Kidney glomerular epithelial cell (primary cell): ENCODE results near the gene MACROD2.
"Not testable (repeated sequence)": the region's sequence is repeated elsewhere in the genome, so short reads cannot be mapped to it uniquely, and the experiment has no call there.

ENCODE experiments used
- DNase-seq: peaks from one replicate; lab custom pipeline; 2025; lab: John Stamatoyannopoulos, UW

MACROD2 gene

GRCh38 chr20:14955399-14955798, 960.1 kb downstream of the MACROD2 start:
- DNase-seq, result no peak

- DNase-seq, result no peak
These were observed 960.7 kb downstream of the MACROD2 start for GRCh38 chr20:14956026-14956425.

- DNase-seq, result no peak
These were observed 961.2 kb downstream of the MACROD2 start for GRCh38 chr20:14956538-14956937.

- no peak for DNase-seq
These were observed 962.1 kb downstream of the MACROD2 start for GRCh38 chr20:14957402-14957801.

- no peak for DNase-seq
These were observed 963.3 kb downstream of the MACROD2 start for GRCh38 chr20:14958626-14959025.

GRCh38 chr20:14959506-14960475, 964.5 kb downstream of the MACROD2 start:
- DNase-seq, result no peak

- no peak for DNase-seq
These were observed 965.5 kb downstream of the MACROD2 start for GRCh38 chr20:14960831-14961230.

GRCh38 chr20:14963262-14963663, 967.9 kb downstream of the MACROD2 start:
- DNase-seq, result peak; percentile 66

GRCh38 chr20:14966203-14966602, 970.9 kb downstream of the MACROD2 start:
- no peak for DNase-seq

GRCh38 chr20:14966808-14967207, 971.5 kb downstream of the MACROD2 start:
- DNase-seq, result no peak

- DNase-seq, result no peak
These were observed 976.9 kb downstream of the MACROD2 start for GRCh38 chr20:14972256-14972655.

GRCh38 chr20:14972690-14973089, 977.4 kb downstream of the MACROD2 start:
- DNase-seq, result no peak

- DNase-seq, result no peak
These were observed 984.2 kb downstream of the MACROD2 start for GRCh38 chr20:14979453-14979986.

- DNase-seq, result not testable (repeated sequence)
These were observed 986.2 kb downstream of the MACROD2 start for GRCh38 chr20:14981486-14981885.

- DNase-seq, result not testable (repeated sequence)
These were observed 987.0 kb downstream of the MACROD2 start for GRCh38 chr20:14982324-14982723.

- DNase-seq, result no peak
These were observed 989.0 kb downstream of the MACROD2 start for GRCh38 chr20:14984305-14984704.

- DNase-seq, result peak; percentile 84
These were observed 989.7 kb downstream of the MACROD2 start for GRCh38 chr20:14984768-14985622.

GRCh38 chr20:14986026-14986655, 990.8 kb downstream of the MACROD2 start:
- peak; percentile 97 for DNase-seq

- no peak for DNase-seq
These were observed 991.3 kb downstream of the MACROD2 start for GRCh38 chr20:14986656-14987055.

GRCh38 chr20:14989535-14990290, 994.4 kb downstream of the MACROD2 start:
- DNase-seq, result no peak

GRCh38 chr20:14991023-14991422, 995.7 kb downstream of the MACROD2 start:
- no peak for DNase-seq
